Measurements from ENCODE around the gene CFL1. TPM values are rescaled to one million over a fixed set of nuclear protein-coding genes. Genes with fewer than 3 reads are reported as not detected.
A peak's percentile ranks its signal among the peaks of the same experiment; 100 is the strongest.

CFL1 gene
- total RNA-seq (100 to 1,000 TPM; 584 to 761 (median 636) TPM), total RNA-seq (303 to 627 (median 375) reads per million in 29 experiments)
- 797 TPM for total RNA-seq (2013)

DNA sequence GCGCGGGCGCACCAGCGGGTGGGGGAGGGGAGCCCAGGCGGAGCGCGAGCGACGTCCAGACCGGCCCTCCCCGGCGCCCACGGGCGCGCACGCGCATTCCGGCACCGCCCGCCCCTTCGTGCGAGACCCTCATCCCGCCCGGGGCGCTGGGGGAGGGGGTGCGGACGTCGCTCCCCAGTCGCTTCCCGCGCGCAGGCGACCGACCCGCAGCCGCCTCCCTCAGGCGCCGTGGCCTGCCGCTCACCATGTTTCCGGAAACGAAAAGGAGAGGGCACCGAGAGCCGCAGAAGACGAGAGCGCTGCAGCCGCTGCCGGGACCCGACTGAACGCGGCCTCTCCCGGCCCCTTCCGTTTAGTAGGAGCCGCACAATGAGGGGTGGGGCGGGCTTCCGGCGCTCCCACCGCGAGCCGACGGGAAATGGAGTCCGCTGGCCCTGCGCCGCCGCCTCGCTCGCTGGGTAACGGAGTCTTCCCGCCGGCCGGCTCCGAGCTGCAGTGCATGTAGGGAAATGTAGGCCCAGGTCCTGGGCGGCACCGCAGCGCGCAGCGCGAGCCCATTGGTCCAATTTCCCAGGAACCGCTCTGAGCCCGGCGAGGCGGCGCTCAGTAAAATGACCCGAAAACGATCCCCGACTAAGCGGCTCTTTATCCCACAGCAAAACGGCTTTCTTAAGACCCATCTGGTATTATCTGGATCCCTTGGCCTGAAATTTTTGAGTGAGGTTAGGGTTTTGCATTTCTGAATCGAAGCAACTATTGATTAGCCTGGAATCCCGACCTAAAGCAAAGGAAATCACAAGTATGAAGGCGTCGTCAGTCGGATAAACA is at the start of gene CFL1:
TSS of gene CFL1 (minus strand) at position 328 of the 828 bp plus-strand sequence. CDS start at position 247, 81 bp downstream.
- H3K4me1 ChIP-seq (ENCODE audit: control insufficient read depth in 1 of 2, extremely low read depth in 1 of 2, insufficient read depth in 2 of 2, low read length in 2 of 2): peaks cover 22 to 85% of the 10 kb centered on the region in 2 experiments
- Mint-ChIP-seq H3K4me1 (peaks cover 59 to 67% (median 67%) of the 10 kb centered on the region in 3 donors), H3K4me3 (peak within 1 kb of the TSS; percentile 92 to 97 (median 97)), H3K27me3 (no peaks in the 10 kb centered on the region), H3K27ac (peak within 1 kb of the TSS; percentile 95 to 97), H3K9me3 (no peaks in the 10 kb centered on the region), H3K36me3 (peaks cover 44% of the 10 kb centered on the region)
- H3K9me3 ChIP-seq: no peaks in the 10 kb centered on the region
- under 1% methylated on average over 80 of the region's 92 CpGs for WGBS (ENCODE audit: insufficient coverage)
- peak; percentile 91 to 98 (median 96) for DNase-seq
- ATAC-seq (replicated peaks in 1 of 4): peak; percentile 64 to 69 (median 67)
- CTCF ChIA-PET: interaction anchor here in 1 of 2 donors (0.6 to 3.6 kb wide), 4 partner anchors 26 to 249 kb away, joined by 3 to 167 read pairs (median 8); partner anchors contain the start of genes CCDC85B, FIBP and PCNX3
- no peaks in the 10 kb centered on the region for H3K27me3 ChIP-seq (replicated peaks in 1 of 2; ENCODE audit: control insufficient read depth in 2 of 2, extremely low read depth in 1 of 2, insufficient read depth in 2 of 2, low read length in 1 of 2)
- peak within 1 kb of the TSS; percentile 83 for H3K27ac ChIP-seq (ENCODE audit: low read length)
- peak within 1 kb of the TSS; percentile 90 to 93 for H3K4me3 ChIP-seq (ENCODE audit: control insufficient read depth in 1 of 2, extremely low read depth in 1 of 2, low read length in 1 of 2)
- peaks cover 11 to 50% of the 10 kb centered on the region in 2 donors for H3K36me3 ChIP-seq (ENCODE audit: control insufficient read depth in 2 of 2, extremely low read depth in 1 of 2, insufficient read depth in 1 of 2, low read length in 1 of 2)
- POLR2A ChIA-PET: interaction anchor here (0.6 to 2.6 kb wide), 6 partner anchors 29 to 492 kb away, joined by 3 to 20 read pairs (median 6); partner anchors contain the start of gene CCDC85B (in 1 of the 2)

- CTCF ChIA-PET: interaction anchor here (0.5 to 1.5 kb wide), 2 partner anchors 16 to 101 kb away, joined by 3 to 4 read pairs; partner anchors contain the start of gene CCDC85B (in 1 of the 2)
- Mint-ChIP-seq H3K36me3 (no peaks in the 10 kb centered on the region), H3K27ac (no peak overlapping the region), H3K4me1 (peaks cover 0 to 10% (median 6%) of the 10 kb centered on the region in 3 donors), H3K9me3 (no peaks in the 10 kb centered on the region), H3K4me3 (no peak overlapping the region), H3K27me3 (peaks cover 1 to 4% of the 10 kb centered on the region in 2 donors)
- DNase-seq (no peak), ATAC-seq (replicated peaks in 1 of 4) (no peak)
- POLR2A ChIA-PET: interaction anchor here in 1 of 2 donors (0.5 kb wide), 1 partner anchor 311 kb away, joined by 3 read pairs; the partner anchor contains the start of gene KCNK7
- H3K36me3 ChIP-seq (ENCODE audit: control insufficient read depth in 2 of 2, extremely low read depth in 1 of 2, insufficient read depth in 1 of 2, low read length in 1 of 2): no peaks in the 10 kb centered on the region
- 63% methylated on average over 1 of the region's 5 CpGs for WGBS (ENCODE audit: insufficient coverage)
- H3K27ac ChIP-seq (ENCODE audit: low read length): no peak overlapping the region
- H3K4me1 ChIP-seq (ENCODE audit: control insufficient read depth in 1 of 2, extremely low read depth in 1 of 2, insufficient read depth in 2 of 2, low read length in 2 of 2): peaks cover 0 to 9% of the 10 kb centered on the region in 2 experiments
- no peak overlapping the region for H3K4me3 ChIP-seq (ENCODE audit: control insufficient read depth in 1 of 2, extremely low read depth in 1 of 2, low read length in 1 of 2)
- H3K27me3 ChIP-seq (replicated peaks in 1 of 2; ENCODE audit: control insufficient read depth in 2 of 2, extremely low read depth in 1 of 2, insufficient read depth in 2 of 2, low read length in 1 of 2): peaks cover 0 to 41% of the 10 kb centered on the region in 2 experiments
- H3K9me3 ChIP-seq: no peaks in the 10 kb centered on the region
These were observed 48.6 kb upstream of the CFL1 start for GRCh38 chr11:65906602-65907001.

GRCh38 chr11:65903715-65904114 is 45.7 kb upstream of the CFL1 start:
- Mint-ChIP-seq H3K9me3 (no peaks in the 10 kb centered on the region), H3K4me1 (peaks cover 3 to 13% (median 5%) of the 10 kb centered on the region in 3 donors), H3K4me3 (no peak overlapping the region), H3K36me3 (no peaks in the 10 kb centered on the region), H3K27me3 (peaks cover 0 to 3% of the 10 kb centered on the region in 2 donors), H3K27ac (no peak overlapping the region)
- no peak for ATAC-seq (replicated peaks in 1 of 4)
- WGBS (ENCODE audit: insufficient coverage): 88% methylated on average over 8 of the region's 8 CpGs
- Histone ChIP-seq H3K4me1 (ENCODE audit: control insufficient read depth in 1 of 2, extremely low read depth in 1 of 2, insufficient read depth in 2 of 2, low read length in 2 of 2) (peaks cover 7 to 27% of the 10 kb centered on the region in 2 experiments), H3K36me3 (ENCODE audit: control insufficient read depth in 2 of 2, extremely low read depth in 1 of 2, insufficient read depth in 1 of 2, low read length in 1 of 2) (no peaks in the 10 kb centered on the region), H3K9me3 (no peaks in the 10 kb centered on the region), H3K27me3 (replicated peaks in 1 of 2; ENCODE audit: control insufficient read depth in 2 of 2, extremely low read depth in 1 of 2, insufficient read depth in 2 of 2, low read length in 1 of 2) (peaks cover 0 to 42% of the 10 kb centered on the region in 2 experiments), H3K27ac (ENCODE audit: low read length) (no peak overlapping the region), H3K4me3 (ENCODE audit: control insufficient read depth in 1 of 2, extremely low read depth in 1 of 2, low read length in 1 of 2) (no peak overlapping the region)
- ChIA-PET CTCF (no interaction called here), POLR2A (no interaction called here)
- no peak for DNase-seq

GRCh38 chr11:65903068-65903481 is 45.1 kb upstream of the CFL1 start:
- ATAC-seq (replicated peaks in 1 of 4) (no peak), DNase-seq (no peak)
- Histone ChIP-seq H3K4me1 (ENCODE audit: control insufficient read depth in 1 of 2, extremely low read depth in 1 of 2, insufficient read depth in 2 of 2, low read length in 2 of 2) (peaks cover 7 to 29% of the 10 kb centered on the region in 2 experiments), H3K27ac (ENCODE audit: low read length) (no peak overlapping the region), H3K9me3 (no peaks in the 10 kb centered on the region), H3K4me3 (ENCODE audit: control insufficient read depth in 1 of 2, extremely low read depth in 1 of 2, low read length in 1 of 2) (no peak overlapping the region), H3K36me3 (ENCODE audit: control insufficient read depth in 2 of 2, extremely low read depth in 1 of 2, insufficient read depth in 1 of 2, low read length in 1 of 2) (no peaks in the 10 kb centered on the region), H3K27me3 (replicated peaks in 1 of 2; ENCODE audit: control insufficient read depth in 2 of 2, extremely low read depth in 1 of 2, insufficient read depth in 2 of 2, low read length in 1 of 2) (peaks cover 0 to 43% of the 10 kb centered on the region in 2 experiments)
- POLR2A ChIA-PET: interaction anchor here in 1 of 2 donors (0.5 kb wide), 1 partner anchor 1569 kb away, joined by 3 read pairs; no protein-coding TSS in a partner anchor
- no peaks in the 10 kb centered on the region for H3K9me3 Mint-ChIP-seq
- 13% methylated on average over 1 of the region's 5 CpGs for WGBS (ENCODE audit: insufficient coverage)
- no peak overlapping the region for H3K4me3 Mint-ChIP-seq
- H3K27ac Mint-ChIP-seq: no peak overlapping the region
- CTCF ChIA-PET: no interaction called here
- H3K36me3 Mint-ChIP-seq: no peaks in the 10 kb centered on the region
- peaks cover 5 to 14% (median 6%) of the 10 kb centered on the region in 3 donors for H3K4me1 Mint-ChIP-seq
- peaks cover 0 to 4% of the 10 kb centered on the region in 2 donors for H3K27me3 Mint-ChIP-seq

DNA sequence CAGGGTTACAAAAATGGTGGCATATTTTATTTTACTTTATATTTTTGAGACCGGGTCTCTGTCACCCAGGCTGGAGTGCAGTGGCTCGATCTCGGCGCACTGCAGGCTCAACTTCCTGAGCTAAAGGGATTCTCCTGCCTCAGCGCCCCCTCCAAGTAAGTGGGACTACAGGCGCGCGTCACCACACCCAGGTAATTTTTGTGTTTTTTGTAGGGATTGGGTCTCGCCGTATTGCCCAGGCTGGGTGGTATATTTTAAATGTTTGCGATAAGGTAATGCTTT is 42.9 kb upstream of the CFL1 start:
- WGBS (ENCODE audit: insufficient coverage): no CpG with 5 or more reads among the region's 11 CpGs
- H3K4me1 ChIP-seq (ENCODE audit: control insufficient read depth in 1 of 2, extremely low read depth in 1 of 2, insufficient read depth in 2 of 2, low read length in 2 of 2): peaks cover 7 to 33% of the 10 kb centered on the region in 2 experiments
- ATAC-seq (replicated peaks in 1 of 4) (no peak), DNase-seq (no peak)
- Mint-ChIP-seq H3K36me3 (no peaks in the 10 kb centered on the region), H3K4me3 (peak overlapping the region; percentile 61 to 74 (median 64)), H3K27me3 (peaks cover 0 to 3% of the 10 kb centered on the region in 2 donors), H3K4me1 (peaks cover 5 to 16% (median 6%) of the 10 kb centered on the region in 3 donors), H3K27ac (peak overlapping the region in 1 of 2 donors; percentile 76), H3K9me3 (no peaks in the 10 kb centered on the region)
- no peaks in the 10 kb centered on the region for H3K36me3 ChIP-seq (ENCODE audit: control insufficient read depth in 2 of 2, extremely low read depth in 1 of 2, insufficient read depth in 1 of 2, low read length in 1 of 2)
- ChIA-PET POLR2A (interaction anchor here (0.5 to 1.8 kb wide), 6 partner anchors 9 to 395 kb away, joined by 3 to 13 read pairs (median 5); partner anchors contain the start of gene CCDC85B (in 1 of the 2)), CTCF (interaction anchor here (0.6 to 2.6 kb wide), 4 partner anchors 9 to 481 kb away, joined by 4 to 22 read pairs (median 13); partner anchors contain the start of genes CCDC85B (in 1 of the 2) and FIBP (in 1 of the 2))
- H3K27me3 ChIP-seq (replicated peaks in 1 of 2; ENCODE audit: control insufficient read depth in 2 of 2, extremely low read depth in 1 of 2, insufficient read depth in 2 of 2, low read length in 1 of 2): peaks cover 0 to 34% of the 10 kb centered on the region in 2 experiments
- H3K27ac ChIP-seq (ENCODE audit: low read length): peak overlapping the region; percentile 47
- peak overlapping the region in 1 of 2 donors; percentile 65 for H3K4me3 ChIP-seq (ENCODE audit: control insufficient read depth in 1 of 2, extremely low read depth in 1 of 2, low read length in 1 of 2)
- H3K9me3 ChIP-seq: no peaks in the 10 kb centered on the region
